GM21619 (cell line): ENCODE data around the gene ANAPC2.

ENCODE experiments used
- ATAC-seq: cut with Tn5 transposase; IDR thresholded peaks from one replicate; pipeline ENCODE4 v1.9.1; 2021; ENCODE audit not compliant: unreplicated experiment

The ANAPC2 gene

GRCh38 chr9:137130176-137130755 lies 58.1 kb downstream of the ANAPC2 start:
- ATAC-seq: peak; percentile 27

GRCh38 chr9:137129456-137130175 lies 58.7 kb downstream of the ANAPC2 start:
- ATAC-seq: peak; percentile 69

DNA sequence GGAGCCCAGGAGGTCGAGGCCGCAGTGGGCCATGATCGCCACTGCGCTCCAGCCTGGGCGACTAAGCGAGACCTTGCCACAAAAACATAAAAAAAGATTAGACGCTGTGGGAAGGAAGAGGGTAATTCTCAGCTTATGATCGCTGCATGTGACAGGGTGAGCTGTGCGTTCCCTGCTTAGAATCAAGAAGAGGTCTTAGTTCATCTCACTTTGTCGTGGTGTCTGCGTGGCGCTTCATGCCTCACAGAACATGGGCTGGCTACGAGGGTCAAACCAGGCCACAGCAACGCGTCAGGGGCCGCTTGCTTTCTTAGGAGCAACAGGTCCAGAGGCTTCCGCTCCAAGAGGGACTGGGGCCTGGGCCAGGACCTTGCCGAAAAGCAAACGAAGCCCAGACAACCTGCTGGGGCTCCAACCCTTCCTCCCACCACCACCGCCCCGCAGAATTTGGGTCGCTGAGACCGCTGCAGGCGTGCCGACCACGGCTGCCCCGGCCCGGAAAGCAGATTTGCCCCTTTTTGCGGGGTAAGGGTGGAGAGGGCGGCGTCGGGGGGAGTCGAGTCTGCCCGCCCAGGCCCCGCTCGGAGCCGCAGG lies 59.4 kb downstream of the ANAPC2 start:
- peak; percentile 10 for ATAC-seq

DNA sequence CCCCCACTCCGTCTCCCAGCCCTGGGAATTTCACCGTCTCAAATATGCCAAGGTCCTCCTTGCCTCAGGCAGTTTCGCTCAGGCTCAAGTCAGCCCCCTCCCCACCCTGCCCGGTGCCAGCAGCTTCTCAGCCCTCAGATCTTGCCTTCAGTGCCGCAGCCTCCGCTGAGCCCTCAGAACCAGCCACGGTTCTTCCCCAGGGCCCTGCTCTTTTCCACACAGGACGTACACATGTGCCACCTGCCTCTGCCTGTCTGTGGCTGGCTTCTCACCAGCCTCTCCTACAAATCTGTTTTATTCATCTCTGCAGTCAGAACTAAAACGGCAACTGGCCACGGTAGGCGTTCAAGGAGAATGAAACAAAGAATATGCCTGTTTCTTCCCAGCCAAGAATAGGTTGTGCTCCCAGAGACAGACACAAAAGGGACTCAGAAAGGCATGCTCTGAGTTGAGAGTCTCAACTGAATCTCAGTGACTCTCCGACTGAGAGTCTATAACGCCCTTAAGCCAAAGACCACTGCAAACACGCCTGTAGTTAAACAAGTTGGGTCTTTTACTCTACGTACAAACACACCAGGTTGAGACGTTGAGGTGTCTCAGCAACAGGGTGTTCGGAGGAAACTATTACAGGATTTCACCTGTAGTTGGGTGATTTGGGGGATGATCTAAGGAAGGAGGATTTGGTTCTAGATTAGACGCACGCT lies 60.0 kb downstream of the ANAPC2 start:
- ATAC-seq: no peak

DNA sequence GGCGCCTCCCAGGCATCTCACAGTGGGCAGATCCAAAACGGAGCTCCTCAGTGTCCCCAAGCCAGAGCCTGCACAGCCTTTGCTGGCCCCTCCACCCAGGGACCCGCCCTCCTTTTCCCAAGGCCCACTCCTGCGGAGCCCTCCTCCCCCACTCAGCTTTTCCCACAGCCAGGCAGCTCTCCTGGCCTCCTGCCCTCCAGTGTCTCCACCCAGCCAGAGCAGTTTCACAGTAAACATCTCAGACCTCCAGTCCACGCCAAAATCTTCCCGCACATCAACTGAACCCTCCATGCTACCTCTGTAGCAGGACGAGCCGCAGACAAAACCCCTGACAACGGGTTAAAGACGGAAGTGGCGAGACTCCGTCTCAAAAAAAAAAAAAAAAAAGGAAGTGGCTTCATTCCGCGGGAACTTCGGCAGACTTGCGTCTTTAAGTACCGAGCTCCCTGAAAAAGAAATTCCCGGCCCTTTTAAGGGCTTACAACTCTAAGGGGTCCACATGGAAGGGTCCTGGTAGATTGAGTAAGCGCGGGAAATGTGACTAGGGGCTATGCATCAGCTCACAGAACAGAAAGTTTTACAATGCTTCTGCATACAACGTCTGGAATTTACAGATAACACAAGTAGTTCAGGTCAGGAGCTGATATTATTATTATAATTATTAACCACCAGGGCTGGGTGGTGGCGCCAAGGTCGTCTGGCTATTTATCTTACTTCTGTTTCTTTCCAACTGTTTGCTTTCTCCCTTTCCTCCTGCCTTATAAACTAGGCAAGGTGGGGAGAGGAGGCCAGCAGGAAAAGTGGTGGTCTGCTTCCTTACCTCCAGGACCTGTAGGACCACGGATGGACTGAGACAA lies 60.8 kb downstream of the ANAPC2 start:
- ATAC-seq: no peak

GRCh38 chr9:137126786-137127185 lies 61.6 kb downstream of the ANAPC2 start:
- no peak for ATAC-seq
